Activated CD4-positive, alpha-beta T cell treated with anti-CD3 and anti-CD28 coated beads, Interleukin-10, Interleukin-2, amounts not matched to agents 100 ng/mL and 50 ng/mL, durations not matched to agents 16 hours and 8 hours (primary cell): ENCODE results near the gene RPL35.

ENCODE experiments used
- DNase-seq: peaks from one replicate; pipeline ENCODE4 v3.0.0-alpha.2; 2020

RPL35 gene

DNA sequence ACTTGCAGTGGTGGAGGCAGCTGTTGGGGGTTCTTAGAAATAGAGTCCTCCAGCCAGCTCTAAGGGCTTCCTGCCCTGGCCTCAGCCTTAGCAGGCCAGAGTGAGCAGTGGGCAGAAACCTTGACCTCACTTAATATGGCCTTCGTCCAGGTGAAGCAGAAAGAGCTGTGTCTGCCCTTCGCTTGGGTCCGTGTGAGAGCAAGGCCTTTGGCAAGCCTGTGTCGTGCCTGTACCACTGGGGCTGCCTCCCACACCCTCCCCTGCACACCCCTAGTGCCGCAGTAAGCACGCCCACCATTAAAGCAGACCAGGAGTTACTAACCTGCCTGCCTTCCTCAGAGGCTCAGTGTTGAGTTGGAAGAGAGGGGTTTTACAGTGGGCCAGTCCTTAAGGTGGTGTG lies 13.7 kb upstream of the RPL35 start:
- no peak for DNase-seq

DNA sequence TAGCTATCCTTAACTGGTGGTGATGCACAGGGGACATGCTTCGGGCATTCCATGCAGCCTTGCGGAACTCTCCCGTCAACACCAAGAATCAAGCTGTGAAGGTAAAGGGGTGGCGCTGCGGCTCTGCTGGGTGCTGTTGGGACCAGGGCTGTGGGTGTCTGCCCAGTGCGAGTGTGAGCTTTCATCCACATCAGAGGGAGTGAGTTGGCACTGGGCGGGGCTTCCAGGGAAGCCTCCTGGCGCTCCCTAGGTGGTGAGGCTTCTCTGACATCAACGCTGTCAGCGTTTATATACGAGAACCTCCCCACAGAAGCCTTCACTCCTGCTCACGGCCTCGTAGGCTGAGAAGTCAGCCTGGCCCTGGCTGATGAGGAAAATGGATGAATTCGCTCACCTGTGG lies 11.9 kb upstream of the RPL35 start:
- DNase-seq: no peak

DNA sequence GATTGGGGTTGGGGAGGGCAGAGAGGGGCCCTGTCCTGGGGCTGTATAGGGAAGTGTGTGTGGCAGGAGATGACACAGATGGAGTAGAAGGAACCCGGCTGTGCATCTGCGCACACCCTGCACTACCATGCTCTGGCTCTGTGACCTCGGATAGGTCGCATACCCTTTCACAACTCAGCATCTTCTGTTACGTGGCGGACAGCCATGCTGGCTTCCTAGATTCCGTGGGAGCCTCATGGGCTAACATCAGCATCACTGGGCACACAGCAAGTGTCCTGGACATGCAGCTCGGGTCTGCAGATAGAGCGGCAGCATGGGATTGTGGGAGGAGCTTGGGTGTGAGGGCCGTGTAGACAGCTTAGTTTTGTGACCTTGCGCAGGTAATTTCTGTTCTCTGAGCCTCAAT lies 9.4 kb upstream of the RPL35 start:
- no peak for DNase-seq

DNA sequence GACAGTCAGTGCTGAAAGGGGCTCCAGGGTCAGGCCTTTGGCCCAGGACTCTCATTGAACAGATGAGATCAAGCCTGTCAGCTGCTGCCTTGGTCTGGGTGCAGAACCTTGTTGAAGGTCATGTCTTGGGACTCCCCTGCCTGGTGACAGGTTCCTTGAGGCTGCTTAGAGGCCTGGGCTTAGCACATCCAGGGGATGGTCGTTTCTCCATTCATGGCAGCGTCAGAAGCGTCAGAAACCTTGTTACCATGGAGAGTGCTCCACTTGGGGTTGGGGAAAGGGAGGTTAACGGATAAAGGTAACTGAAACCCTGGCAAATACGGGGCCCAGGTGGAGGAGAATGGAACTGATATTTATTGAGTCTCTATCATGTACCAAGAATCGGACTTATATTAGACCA lies 9.0 kb upstream of the RPL35 start:
- no peak for DNase-seq

DNA sequence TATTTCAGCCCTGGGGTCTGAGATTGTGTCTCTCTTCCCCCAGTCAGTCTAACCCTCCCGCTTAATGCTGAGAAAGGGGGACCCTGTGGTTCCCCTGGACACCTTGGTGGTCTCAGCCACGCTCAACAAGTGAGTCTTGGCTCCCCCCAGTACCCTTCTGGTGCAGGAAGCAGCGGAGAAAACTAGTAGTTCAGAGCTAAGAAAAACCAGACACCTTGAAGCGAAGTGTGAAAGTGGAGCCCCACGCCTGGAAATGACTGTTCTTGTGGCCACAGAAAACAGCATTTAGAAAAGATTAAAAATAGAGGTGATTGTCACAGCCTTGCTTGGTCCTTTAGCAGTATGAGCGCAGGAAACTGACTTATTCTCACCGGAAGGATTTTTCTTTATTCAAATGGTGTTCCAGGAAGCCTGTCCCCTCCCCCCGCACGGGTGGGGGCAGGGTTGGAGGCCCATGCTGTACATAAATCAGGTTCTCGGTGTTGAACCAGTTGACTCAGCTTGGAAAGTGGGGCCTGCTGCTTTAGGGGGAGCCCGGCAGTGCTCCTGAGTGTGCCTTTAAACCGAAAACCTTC lies 8.3 kb upstream of the RPL35 start:
- peak; percentile 95 for DNase-seq

DNA sequence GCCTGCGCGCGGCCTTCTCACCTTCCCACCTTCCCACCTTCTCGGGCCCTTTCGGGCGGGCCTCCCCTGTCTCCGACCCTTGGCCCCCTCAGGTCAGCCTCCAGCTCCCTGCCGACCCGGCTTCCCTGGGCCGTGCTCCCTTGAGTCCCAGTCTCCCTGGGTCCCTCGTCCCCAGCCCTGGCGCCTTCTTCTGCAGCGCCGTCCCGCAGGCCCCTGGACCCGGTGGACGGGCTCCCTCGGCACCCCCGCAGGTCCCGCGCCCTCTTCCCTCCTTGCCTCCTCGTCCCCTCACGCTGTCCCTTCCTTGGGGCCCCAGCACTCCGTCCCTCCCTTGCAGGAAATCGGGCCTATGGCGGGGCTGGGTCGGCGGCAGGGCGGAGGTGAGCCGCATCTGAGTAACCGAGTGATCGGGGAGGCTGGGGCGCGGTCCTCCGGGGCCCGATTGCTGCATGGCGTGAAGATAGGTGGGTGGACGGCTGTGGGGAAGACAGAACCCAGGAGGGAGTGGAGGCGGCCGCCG lies 7.8 kb upstream of the RPL35 start:
- DNase-seq: no peak

DNA sequence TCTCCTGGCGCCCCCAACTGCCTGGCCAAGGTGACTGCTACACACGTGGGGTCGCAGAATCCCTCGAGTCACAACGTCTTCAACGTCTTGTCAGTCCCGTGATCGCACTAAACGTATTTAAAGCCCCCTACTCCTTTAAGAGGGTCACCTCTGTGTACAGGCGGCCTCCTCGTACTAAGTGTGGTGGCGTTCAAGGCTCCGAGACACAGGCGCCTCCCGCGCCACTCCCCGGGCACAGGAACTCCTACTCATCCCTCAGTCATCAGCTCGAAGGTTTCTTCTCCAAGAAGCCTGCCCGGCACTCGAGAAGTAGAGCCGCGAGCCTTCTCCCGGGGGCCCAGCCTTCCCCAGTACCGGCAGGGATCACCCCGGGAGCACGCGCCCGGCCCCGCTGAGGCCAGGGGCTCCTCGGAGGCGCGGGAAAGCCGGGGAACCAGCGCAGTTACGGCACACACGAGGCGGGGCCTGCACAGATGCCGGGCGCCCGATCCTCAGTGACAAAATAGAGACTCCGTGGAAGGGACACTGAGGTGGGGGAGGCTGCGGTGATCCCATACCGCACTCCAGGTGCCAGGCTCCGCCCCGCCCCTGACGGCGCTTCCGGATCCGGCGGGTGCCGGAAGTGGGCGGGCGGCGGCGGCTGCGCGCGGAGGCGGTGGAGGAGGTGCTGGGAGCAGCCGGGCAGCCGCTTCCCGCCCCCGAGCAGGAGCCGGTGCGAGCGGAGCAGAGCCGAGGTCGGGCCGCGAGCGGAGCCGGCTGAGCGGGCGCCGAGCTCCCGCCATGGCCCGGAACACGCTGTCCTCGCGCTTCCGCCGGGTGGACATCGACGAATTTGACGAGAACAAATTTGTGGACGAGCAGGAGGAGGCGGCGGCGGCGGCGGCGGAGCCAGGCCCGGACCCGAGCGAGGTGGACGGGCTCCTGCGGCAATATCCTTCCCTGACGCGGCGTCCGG lies 7.0 kb upstream of the RPL35 start:
- DNase-seq: peak; percentile 96

DNA sequence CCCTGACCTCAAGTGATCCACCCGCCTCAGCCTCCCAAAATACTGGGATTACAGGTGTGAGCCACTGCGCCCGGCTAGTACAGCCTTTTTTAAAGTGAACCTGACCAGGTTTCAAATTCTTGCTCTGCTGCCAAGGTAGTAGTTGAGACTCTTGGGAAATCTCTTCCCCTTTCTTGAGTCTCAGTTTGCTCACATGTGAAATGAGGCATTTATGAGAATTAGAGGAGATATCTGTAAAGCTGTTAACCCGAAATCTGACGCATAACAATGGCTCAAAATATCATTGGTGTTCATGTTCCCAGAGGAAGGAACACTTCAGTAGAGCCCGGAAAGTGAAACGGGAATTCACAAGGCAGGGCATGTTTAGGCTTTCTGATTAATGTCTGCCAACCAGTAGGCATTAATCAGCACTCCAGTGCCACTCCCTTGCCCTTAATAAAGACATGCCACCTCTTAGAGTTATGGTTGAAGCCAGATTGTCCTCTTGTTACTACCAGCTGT lies 1.7 kb upstream of the RPL35 start:
- DNase-seq: no peak

DNA sequence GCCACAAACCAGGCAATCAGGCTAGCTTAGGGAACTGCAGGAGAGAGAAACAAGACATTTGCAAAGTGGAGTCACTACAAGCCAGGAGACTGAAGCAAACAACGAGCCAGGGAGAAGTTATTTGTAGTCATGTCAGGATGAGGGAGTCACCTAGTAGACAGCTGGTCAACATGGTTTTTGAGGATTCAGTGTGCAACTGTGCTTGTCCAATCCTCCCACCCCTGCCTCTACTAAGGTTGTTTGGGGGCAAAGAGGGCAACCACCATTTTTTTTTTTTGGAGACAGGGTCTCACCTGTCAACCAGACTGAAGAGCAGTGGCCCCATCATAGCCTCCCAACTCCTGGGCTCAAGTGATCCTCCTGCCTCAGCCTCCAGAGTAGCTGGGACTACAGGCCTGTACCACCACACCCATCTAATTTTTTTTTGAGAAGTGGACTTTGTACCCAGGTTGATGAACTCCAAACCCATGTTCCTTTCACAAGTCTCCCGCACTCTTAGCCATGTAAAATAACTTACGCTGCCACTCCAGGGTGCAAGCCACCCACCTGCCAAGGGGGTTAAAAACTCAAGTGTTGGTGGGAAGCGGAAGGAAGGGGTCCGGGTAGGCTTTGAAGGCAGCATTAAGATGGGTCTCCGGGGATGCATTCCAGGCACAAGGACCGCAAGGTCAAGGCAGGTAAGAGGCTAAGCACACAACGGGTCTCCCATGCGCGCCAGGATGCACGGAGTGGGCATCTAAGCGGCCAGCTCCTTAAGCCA lies 995 bp downstream of the RPL35 start:
- DNase-seq: no peak

DNA sequence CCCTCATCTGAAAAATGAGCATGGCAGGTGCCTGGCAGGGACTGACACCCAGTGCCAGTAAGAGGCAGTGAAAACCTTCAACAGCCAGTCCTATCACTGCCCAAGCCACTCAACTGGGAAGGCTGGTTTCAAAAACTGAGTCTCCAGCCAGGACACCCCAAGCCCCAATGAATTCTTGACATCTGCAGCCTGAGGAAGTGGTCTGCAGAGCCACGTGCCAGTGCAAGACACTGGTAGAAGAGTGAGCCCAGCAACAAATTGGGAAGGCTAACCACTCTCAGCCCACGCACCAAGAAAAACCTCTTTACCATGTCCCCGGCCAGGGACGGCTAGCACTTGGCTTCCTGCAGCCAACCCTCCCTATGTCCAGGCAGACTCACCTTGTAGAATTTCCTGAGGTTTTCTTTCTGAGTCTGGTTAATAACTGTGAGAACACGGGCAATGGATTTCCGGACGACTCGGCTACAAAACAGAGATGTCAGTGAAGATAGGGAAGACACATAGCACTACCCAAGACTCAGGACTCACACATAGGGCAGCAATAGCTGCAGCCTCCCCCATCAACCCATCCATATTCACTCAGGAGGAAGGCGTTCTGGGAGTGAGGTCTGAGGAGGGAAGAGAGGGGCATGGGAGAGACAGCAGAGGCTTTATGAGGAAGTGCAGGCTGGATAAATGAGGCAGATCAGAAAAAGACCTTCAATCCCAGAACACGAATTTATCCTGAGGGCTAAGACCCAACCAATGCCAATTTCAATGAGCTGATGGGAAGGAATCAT lies 1.8 kb downstream of the RPL35 start:
- no peak for DNase-seq

DNA sequence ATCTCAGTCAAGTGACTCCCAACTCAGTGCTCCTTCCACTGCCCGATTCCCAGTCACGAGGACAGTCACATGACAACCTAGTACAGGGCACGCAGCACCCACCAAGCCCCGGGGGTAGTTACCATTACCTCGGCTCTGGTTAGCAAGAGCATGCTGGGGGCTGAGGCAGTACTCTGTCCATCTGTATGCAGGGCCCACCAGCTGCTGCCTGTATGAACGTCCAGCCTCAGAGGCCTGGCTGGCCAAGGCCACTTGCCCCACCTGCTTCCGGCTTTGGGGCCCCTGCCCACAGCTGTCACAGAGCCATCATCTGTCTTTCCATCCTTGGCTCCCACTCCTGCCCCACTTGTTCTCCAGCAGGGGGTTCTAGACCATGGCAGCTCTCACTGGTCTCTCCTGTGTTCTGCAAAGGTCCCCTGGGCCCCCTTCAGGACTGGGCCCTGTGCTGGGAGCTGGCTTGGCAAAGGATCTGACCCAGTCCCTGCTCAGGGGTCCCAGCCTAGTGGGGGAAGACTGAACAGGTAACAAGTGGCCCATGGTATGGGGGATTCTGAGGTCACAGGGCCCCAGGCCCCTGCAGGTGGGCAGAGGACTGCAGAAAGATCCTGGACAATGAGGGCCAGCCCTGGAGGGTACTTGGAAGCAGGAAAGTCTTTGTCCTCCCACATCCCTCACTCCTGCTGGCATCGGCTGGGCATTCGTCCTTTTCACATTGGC lies 3.3 kb downstream of the RPL35 start:
- no peak for DNase-seq

DNA sequence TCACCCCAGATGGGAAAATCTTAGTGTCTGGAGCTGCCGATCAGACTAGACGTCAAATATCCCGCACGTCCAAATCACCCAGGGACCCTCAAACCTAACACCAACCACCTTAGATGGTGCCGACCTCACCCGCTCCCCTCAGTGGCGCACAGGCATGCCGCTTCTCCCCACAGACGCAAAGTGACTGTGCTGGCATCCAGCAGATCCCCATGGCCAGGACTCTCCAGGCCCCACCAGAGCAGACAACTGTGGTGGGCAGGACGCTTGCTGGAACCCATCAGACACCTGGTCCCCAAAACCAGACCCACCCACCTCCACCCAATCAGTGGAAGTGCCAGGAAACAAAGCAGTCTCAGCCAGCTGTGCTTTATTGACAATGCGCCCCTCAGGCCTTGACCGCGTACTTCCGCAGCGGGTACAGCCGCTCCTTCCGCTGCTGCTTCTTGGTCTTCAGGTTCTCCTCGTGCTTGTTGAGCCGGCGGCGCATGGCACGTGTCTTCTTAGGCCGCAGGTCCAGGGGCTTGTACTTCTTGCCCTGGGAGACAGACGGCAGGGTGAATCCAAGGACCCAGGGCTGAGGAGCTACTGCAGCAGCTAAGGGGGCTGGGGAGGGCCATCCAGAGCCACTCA lies 4.1 kb downstream of the RPL35 start:
- DNase-seq: no peak

DNA sequence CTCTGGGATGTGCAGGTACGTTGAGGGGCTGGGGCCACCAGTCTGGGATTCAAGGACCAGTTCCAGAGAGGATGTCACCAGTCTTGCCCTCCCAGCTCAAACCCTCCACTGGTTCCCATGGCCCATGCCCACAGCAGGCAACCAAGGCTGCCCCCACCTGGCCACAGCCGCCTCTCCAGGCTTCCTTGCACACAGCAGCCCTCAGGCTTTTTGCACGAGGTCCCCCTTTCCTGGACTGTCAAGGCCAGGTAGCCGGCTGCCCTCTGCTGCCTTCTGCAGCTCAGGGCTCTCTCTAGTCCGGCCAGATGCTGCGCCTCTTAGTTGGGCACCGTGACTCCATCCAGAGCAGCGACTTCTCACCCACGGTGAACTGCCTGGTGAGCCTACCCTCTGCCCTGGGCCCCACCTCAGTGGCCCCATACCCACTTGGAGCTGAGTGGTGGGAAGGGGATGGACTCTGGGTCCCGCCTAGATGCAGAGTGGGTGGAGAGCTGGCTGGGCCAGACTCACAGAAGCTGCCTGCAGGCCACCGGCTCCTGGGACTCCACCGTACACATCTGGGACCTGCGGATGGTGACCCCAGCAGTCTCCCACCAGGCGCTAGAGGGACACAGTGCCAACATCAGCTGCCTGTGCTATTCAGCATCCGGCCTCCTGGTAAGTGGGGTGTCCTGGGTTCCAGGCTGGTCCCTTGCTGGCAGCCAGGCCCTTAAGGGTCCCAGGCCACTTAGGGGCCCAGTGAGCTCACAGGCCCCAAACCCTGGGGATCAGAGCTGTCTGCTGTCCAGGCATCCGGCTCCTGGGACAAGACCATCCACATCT lies 5.6 kb downstream of the RPL35 start:
- peak; percentile 48 for DNase-seq

DNA sequence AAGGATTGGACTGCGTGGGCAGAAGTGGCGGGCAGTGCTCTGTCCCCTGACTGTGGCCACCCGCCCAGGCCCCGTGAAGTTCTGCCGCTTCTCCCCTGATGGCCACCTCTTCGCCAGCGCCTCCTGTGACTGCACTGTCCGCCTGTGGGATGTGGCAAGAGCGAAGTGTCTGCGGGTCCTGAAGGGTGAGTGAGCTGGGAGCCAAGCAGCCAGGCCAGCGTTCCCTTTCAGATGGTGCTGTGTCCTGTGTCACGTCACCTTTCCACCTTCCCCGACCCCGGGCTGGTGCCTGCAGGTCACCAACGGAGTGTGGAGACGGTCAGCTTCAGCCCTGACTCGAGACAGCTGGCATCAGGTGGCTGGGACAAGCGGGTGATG lies 6.2 kb downstream of the RPL35 start:
- DNase-seq: no peak

DNA sequence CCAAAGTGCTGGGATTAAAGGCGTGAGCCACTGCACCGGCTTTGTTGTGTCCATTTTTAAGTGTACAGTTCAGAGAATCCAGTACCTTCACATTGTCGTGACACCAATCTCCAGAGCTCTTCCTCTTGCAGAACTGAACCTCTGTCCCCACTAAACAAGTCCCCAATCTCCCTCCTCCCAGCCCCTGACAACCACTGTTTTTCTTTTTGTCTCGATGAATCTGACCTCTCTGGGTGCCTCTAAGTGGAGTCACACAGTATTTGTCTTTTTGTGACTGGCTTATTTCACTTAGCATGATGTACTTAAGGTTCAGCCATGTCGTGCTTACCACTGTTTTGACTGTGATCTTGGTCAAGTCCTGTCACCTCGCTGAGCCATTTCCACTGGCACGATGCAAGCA lies 6.9 kb downstream of the RPL35 start:
- no peak for DNase-seq

DNA sequence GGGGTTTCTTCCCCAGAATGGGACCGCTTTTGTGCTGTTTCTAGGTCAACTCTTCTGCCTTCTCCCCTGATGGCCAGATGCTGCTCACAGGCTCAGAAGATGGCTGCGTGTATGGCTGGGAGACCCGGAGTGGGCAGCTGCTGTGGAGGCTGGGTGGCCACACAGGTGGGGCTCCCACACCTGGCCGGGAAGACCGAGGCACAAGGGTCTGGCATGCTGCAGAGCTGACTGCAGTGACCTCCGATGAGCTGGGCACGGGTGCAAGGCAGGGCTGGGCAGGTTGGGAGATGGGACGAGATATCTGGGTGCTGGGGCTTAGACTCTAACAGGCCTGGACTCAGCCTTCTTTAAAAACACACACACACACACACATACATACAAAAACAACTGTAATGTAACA lies 7.6 kb downstream of the RPL35 start:
- no peak for DNase-seq

DNA sequence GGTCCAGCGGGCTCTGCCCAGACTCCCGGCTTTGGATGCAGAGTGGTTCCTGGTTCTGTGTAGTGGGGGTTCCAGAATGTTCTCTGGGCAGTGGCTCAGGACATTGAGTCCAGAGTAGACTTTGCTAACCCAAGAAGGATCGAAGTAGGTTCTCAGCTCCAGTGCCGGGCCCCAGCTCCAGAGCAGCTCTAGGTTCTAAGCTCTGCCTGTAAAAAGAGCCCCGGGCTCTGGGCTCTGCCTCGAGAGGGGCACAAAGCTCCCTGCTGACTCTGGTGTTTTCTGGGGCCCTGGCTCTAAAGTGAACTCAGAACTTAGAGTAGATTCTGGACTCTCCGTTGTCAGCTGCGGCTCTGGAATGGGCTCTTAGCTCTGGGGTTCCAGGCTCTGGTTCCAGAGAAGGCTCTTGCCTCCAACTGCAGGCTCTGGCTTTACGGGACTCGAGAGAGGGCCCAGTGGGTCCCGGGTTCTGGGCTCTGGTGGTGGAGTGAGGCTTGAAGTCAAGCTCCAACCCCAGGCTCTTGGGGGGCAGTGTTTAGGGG lies 8.1 kb downstream of the RPL35 start:
- no peak for DNase-seq

DNA sequence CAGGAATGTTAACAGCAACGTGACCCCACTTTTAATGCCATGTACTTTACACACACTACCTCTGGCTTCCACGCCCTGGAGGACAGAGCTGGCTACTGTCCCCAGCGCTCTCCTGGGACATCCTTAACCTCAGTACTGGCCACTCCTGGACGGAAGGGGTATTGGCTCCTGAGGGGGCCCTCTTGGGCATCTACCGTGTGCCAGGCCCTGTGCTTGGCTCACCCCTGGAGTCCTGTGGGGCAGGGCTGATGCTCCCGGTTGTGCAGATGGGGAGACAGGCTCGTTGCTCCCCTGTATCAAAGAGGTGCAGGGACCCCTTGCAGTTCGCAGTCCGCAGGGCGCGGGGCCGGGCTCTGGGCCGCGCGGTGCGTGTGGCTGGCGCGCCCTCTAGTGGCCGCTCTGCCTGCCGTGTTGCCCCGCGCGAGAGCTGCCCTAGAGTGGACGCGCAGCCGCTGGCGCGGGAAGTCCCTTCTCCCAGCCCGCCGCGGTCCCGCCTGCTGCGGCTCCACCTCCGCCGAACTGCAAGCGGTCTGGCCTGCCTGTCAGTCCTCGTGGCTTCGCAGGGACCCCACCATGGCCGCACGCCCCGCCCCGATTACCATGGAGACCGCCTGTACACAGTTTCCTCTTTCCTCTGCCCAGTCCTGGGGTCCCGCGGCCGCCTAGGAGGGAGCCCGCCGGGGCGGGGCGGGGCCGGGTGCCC lies 8.8 kb downstream of the RPL35 start, which contains the start of gene WDR38:
TSS of gene WDR38 (plus strand) at position 632 of the 703 bp plus-strand sequence. CDS start 72 bp downstream, outside the sequence.
- DNase-seq: peak; percentile 86

DNA sequence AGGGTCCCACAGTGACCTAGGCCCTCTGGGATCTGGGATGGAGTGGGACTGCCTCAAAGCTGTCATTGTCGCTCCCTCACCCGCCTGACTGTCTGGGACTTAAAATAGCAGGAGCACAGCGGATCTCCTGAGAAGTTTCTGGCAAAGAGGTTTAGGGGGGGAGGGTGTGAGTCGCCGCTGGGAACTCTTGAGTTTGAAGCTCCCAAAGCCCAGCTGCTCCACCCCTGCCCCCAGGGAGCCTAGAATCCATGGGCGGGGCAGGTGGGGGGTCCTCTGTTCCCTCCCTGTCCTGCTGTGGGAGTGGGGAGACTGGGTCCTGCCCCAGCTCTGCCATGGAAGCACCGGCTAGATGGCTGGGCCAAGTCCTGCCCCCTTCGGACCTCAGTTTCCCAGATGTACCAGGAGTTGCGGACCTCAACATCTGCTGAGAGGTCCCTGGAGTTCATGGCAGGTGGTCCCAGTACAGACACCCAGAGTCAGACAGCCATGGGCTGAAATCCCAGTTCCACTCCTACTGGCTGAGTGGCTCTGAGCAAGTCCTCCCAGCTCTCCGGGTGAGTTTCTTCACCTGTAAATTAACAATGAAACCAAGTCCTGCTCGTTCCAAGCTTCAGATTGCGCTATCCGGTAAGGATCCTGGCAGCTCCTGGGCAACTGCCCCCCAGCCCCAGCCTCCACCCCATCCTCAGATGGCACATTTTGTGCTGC lies 9.5 kb downstream of the RPL35 start:
- no peak for DNase-seq
